ENCODE measurements around the gene ZMIZ1. TPM values are rescaled to one million over a fixed set of nuclear protein-coding genes. Genes with fewer than 3 reads are reported as not detected.

The ZMIZ1 gene
- total RNA-seq, 2 donors from 2014 or later = 27.2 to 42.2 TPM

- WGBS, 2 donors = 51 to 77% methylated on average over 4 of the region's 4 CpGs
- no peak for DNase-seq
- intact Hi-C loops (cut with DNase I) = no loop called here
Measured at GRCh38 chr10:79116368-79116767, 47.6 kb downstream of the ZMIZ1 start.

DNA sequence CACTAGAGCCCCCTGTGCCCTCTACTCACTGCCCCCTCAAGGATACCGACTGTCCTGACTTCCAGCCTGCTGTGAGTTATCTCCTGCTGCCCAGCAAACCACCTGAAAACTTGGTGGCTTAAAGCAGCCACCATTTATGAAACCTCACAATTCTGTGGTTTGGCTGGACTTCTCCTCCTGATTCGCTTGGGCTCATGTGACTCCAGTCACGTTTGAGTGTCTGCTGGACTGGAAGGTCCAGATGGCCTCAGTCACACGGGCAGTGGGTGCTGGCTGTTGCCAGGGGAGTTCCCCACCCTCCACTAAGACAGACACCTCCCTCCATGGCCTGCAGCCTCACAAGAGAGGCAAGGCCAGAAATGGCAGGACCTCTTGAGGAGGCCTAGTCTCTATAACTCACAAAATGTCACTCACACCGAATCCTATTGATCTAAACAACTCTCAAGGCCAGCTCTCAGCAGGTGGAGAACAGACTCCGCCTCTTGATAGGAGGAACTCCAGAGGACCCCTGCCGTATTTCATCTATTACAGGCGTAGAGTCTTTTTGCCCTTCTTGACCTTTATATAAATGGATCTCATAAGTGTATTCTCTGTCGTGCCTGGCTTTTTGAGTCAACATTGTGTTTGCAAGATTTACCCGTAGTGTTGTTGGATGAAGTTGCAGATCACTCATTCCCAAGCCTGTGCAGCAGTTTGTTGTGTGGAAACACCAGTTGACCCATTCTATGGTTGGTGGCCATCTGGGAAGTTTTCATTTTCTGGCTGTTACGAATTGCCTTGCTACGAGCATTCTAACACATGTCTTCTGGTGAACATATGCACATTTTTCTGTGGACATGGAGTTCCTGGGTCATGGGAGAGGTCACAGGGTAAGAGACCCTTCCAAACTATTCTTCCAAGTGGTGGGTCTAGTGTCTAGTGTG, 48.3 kb downstream of the ZMIZ1 start:
- intact Hi-C loops (cut with DNase I) = no loop called here
- peak; percentile 70 for ATAC-seq
- WGBS, 2 donors = 29 to 35% methylated on average over 12 of the region's 12 CpGs
- peak; percentile 76 to 91 (median 89) for DNase-seq
- Histone ChIP-seq H3K4me1 (peaks cover 58% of the 10 kb centered on the region), H3K4me3 (no peak overlapping the region), H3K9me3 (no peaks in the 10 kb centered on the region), H3K27me3 (no peaks in the 10 kb centered on the region), H3K27ac (peak overlapping the region; percentile 61 to 79 (median 75)), H3K36me3 (replicated peaks in 1 of 2; ENCODE audit: insufficient read depth in 1 of 2, low read depth in 2 of 2) (no peaks in the 10 kb centered on the region)
- TF ChIP-seq, protein P1, sequence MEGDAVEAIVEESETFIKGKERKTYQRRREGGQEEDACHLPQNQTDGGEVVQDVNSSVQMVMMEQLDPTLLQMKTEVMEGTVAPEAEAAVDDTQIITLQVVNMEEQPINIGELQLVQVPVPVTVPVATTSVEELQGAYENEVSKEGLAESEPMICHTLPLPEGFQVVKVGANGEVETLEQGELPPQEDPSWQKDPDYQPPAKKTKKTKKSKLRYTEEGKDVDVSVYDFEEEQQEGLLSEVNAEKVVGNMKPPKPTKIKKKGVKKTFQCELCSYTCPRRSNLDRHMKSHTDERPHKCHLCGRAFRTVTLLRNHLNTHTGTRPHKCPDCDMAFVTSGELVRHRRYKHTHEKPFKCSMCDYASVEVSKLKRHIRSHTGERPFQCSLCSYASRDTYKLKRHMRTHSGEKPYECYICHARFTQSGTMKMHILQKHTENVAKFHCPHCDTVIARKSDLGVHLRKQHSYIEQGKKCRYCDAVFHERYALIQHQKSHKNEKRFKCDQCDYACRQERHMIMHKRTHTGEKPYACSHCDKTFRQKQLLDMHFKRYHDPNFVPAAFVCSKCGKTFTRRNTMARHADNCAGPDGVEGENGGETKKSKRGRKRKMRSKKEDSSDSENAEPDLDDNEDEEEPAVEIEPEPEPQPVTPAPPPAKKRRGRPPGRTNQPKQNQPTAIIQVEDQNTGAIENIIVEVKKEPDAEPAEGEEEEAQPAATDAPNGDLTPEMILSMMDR (IDR thresholded peaks at IDR 0.05) = no peak
- TF ChIP-seq POLR2A (IDR thresholded peaks at IDR 0.05) = no peak

More at GRCh38 chr10:79116368-79116767, 47.6 kb downstream of the ZMIZ1 start:
- H3K36me3 ChIP-seq (replicated peaks in 1 of 2; ENCODE audit: insufficient read depth in 1 of 2, low read depth in 2 of 2) = no peaks in the 10 kb centered on the region
- peaks cover 65% of the 10 kb centered on the region for H3K4me1 ChIP-seq
- H3K4me3 ChIP-seq = no peak overlapping the region
- H3K27ac ChIP-seq = peak overlapping the region; percentile 61 to 79 (median 75)
- H3K9me3 ChIP-seq = no peaks in the 10 kb centered on the region
- no peaks in the 10 kb centered on the region for H3K27me3 ChIP-seq
- ATAC-seq = no peak
- TF ChIP-seq, protein P1 (IDR thresholded peaks at IDR 0.05) = no peak
- TF ChIP-seq POLR2A (IDR thresholded peaks at IDR 0.05) = no peak

DNA sequence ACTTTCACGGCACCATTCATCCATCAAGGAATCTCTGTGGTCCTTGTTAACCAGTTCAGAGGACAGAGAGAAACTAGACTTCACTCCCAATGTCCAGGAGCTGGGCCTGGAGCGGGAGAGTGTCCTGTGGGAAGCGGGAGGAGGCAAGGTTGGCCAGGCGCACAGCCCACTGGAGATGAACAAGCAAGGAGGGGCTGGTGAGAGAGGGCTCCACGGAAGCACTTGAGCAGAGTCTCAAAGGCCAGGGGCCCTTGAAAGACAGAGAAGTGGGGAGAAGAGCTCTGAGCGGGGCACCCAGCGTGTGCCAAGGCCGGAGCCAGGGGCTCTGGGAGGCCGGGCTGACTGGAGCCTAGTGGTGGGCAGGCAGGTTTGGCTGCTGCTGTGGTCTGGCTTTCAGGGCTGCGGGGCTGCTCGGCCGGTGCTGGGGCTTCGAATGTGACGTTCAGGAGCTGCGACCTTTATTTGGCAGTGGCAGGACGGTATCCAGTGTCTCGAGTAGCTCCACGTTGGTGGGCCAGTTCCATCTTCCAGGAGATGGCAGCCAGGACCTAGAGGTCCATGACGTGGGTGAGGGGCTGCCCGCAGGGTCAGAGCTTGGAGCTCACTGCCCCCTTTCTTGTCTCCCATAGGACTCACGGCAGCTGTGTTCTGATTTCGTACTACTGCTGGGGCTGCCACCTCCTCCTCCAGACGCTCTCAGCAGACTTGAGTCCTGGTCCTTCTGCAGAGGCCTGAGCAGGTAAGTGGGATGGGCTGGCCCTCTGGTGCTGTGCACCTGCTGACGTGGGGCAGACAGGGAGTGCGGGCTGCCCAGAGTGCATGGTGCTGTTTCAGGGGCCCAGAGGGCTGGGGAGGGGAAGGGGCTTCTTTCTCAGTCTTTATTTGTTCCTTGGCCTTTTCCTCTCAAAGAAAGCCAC, 49.8 kb downstream of the ZMIZ1 start:
- DNase-seq = no peak
- Histone ChIP-seq H3K27me3 (no peaks in the 10 kb centered on the region), H3K4me1 (peaks cover 50% of the 10 kb centered on the region), H3K36me3 (replicated peaks in 1 of 2; ENCODE audit: insufficient read depth in 1 of 2, low read depth in 2 of 2) (no peaks in the 10 kb centered on the region), H3K9me3 (no peaks in the 10 kb centered on the region), H3K27ac (no peak overlapping the region), H3K4me3 (no peak overlapping the region)
- no peak for ATAC-seq
- intact Hi-C loops (cut with DNase I) = no loop called here
- TF ChIP-seq, protein P1 (IDR thresholded peaks at IDR 0.05) = no peak
- TF ChIP-seq POLR2A (IDR thresholded peaks at IDR 0.05) = no peak
- 89 to 92% methylated on average over 23 to 24 of the region's 25 CpGs for WGBS, 2 donors

DNA sequence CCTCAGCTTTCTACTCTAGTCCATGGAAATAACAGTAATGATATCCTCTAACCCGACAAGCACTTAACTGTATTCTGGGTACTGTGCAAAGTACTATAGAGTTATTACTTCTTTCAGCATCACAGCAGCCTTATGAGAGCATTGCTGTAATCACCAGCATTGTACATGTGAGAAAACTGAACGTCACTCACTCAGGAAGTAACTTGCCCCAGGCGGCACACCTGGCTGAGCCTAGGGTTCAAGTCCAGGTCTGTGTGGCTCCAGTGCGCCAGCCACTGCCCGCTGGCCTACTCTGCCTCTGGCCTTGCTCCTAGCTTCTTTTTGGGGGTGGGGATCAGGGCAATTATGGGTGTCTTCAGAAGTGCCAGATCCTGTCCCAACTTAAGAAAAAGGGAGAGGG, 50.5 kb downstream of the ZMIZ1 start:
- DNase-seq (no peak), ATAC-seq (no peak)
- Histone ChIP-seq H3K27ac (no peak overlapping the region), H3K4me1 (peaks cover 48% of the 10 kb centered on the region), H3K9me3 (no peaks in the 10 kb centered on the region), H3K27me3 (no peaks in the 10 kb centered on the region), H3K4me3 (no peak overlapping the region), H3K36me3 (replicated peaks in 1 of 2; ENCODE audit: insufficient read depth in 1 of 2, low read depth in 2 of 2) (no peaks in the 10 kb centered on the region)
- intact Hi-C loops (cut with DNase I) = no loop called here
- 83 to 88% methylated on average over 1 to 5 of the region's 5 CpGs for WGBS, 2 donors
- TF ChIP-seq, protein P1 (IDR thresholded peaks at IDR 0.05) = no peak
- TF ChIP-seq POLR2A (IDR thresholded peaks at IDR 0.05) = no peak

All from body of pancreas (tissue), 4 donors.